HT-29 (cell line): ENCODE results near the gene L3MBTL4. TPM values are rescaled to one million over a fixed set of nuclear protein-coding genes. Genes with fewer than 3 reads are reported as not detected.
"Not testable (repeated sequence)": the region's sequence is repeated elsewhere in the genome, so short reads cannot be mapped to it uniquely, and the experiment has no call there.

Experiments used
- DNase-seq: peaks from one replicate; pipeline ENCODE4 v3.0.0-alpha.2; 2015; ENCODE audit warnings: low spot score
- total RNA-seq: library from RNA; depleted of rRNA; stranded (reverse); fragments of >200 nt; shearing (Covaris generic); gene quantifications from 2 replicates; pipeline ENCODE4 v1.2.3, GENCODE V29; 2014; rRNA removed

L3MBTL4 gene
- total RNA-seq, result not detected in 2 replicates

GRCh38 chr18:6414723-6415417 is at the start of gene L3MBTL4:
TSS of gene L3MBTL4 (minus strand) at chr18:6414911. CDS start at chr18:6311625, 103,286 bp downstream.
- no peak for DNase-seq

GRCh38 chr18:6452194-6452593 is 37.5 kb upstream of the L3MBTL4 start:
- DNase-seq, result no peak

GRCh38 chr18:6449213-6449612 is 34.5 kb upstream of the L3MBTL4 start:
- DNase-seq, result no peak

DNA sequence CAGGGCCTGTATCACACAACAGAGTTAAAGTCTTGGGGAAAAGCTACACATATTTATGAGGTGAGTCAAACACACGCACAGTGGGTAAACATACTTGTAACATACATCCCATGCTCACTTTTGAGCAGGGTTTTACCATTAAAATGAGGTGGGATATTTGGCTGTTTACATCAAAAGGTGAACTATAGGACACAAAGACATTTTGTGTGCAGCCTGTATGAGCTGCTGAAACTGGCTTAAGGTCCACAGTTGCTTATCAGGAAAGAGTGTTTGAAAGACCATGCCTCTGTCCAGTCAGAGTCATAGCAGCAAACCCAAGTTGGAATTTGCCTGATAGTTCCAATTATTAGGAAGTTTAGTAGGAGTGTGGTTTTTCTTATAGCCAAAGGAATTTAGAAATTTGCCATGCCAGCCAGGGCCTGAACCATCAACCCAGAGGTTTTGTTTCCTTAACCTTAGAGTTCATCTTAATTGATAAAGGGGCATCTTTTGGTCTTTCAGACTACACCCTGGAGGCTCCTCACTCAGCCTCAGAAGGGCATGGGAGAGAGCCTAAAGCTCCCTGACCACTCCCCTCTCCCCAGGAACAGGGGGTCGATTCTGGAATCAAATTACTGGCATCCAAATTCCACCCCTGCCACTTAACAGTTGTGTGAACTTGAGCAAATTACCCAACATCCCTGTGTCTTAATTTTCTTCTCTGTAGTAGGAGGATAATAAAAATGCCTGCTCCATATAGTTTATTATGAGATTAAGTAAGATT is 29.9 kb upstream of the L3MBTL4 start:
- DNase-seq, result no peak

GRCh38 chr18:6441200-6441599 is 26.5 kb upstream of the L3MBTL4 start:
- DNase-seq, result no peak

GRCh38 chr18:6437937-6438818 is 23.5 kb upstream of the L3MBTL4 start:
- DNase-seq, result no peak

- DNase-seq, result no peak
Measured at GRCh38 chr18:6435731-6436130, 21.0 kb upstream of the L3MBTL4 start.

DNA sequence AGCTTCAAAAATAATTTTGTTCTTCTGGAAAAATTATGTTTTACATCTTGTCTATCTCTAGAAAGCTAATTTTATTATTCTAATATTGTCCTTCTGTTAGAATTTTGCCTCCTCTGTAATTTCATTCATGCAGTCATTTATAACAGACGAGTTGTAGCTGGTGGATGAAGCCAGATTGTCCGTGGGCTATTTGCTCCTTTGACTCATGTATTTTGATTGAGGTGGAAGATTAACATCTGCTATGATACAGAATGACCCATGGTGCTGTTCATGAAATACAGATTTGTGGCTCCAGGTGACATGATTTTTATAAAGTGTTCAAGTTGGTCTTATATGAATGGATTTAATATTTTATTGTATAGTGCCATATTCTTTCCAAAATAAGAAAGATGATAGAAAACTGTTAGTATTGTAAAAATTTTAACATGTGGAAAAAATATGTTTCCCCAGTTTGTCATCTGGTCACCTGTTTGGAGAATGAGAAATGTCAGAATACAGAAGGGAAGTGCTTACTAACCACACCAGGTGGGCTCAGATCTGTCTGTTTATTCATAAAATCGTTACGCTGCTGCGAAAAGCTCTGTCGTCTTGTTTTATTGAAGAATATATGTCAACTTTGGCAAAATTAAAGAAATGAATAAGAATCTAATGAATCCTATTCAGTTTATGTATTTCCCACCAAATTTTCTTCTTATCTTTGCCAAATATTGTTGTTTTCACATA is 20.4 kb upstream of the L3MBTL4 start:
- no peak for DNase-seq

DNA sequence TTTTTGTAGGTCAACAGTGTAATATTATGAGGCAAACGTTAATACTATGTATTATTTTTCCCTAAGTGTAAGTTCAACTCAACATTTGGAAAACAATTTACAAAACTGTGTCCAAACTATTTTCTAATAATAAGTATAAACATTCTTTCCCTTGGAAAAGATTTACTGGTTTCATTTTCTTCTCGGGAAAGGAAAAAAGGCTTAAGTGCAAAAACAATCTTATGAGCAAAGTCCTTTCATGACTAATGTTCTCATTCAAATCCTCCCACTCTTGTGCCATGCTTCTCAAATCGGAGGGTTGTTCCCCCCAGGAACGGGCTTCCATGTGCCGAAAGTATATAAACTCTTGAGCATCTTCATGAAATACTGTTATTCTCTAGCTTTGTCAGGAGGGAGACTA is 19.8 kb upstream of the L3MBTL4 start:
- DNase-seq, result no peak

GRCh38 chr18:6431659-6432318 is 17.1 kb upstream of the L3MBTL4 start:
- no peak for DNase-seq

- DNase-seq, result no peak
Measured at GRCh38 chr18:6428851-6429395, 14.2 kb upstream of the L3MBTL4 start.

- no peak for DNase-seq
Measured at GRCh38 chr18:6427286-6427685, 12.6 kb upstream of the L3MBTL4 start.

- no peak for DNase-seq
Measured at GRCh38 chr18:6423289-6423688, 8.6 kb upstream of the L3MBTL4 start.

- no peak for DNase-seq
Measured at GRCh38 chr18:6414118-6414722, 491 bp downstream of the L3MBTL4 start.

GRCh38 chr18:6413579-6414117 is 1.1 kb downstream of the L3MBTL4 start:
- no peak for DNase-seq

GRCh38 chr18:6412933-6413472 is 1.7 kb downstream of the L3MBTL4 start:
- DNase-seq, result no peak

- no peak for DNase-seq
Measured at GRCh38 chr18:6411382-6411781, 3.3 kb downstream of the L3MBTL4 start.

DNA sequence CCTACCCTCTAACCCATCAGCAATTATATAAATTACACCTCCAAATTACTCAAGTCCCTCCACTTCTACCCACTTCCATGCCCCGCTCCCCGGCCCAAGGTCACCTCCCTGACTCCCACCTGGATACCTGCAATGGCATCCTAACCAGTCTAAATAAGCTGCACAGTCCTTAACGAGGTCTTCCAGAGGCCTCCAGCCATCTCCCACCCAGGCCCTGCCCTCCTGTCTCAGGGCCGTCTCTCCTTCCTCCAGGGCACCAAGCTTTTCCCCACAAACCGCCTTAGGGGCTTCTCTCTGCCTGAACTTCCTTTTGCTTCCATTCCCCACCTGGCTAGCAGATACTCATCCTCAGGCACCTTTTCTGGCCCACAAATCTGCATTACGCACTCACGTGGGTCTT is 4.8 kb downstream of the L3MBTL4 start:
- no peak for DNase-seq

DNA sequence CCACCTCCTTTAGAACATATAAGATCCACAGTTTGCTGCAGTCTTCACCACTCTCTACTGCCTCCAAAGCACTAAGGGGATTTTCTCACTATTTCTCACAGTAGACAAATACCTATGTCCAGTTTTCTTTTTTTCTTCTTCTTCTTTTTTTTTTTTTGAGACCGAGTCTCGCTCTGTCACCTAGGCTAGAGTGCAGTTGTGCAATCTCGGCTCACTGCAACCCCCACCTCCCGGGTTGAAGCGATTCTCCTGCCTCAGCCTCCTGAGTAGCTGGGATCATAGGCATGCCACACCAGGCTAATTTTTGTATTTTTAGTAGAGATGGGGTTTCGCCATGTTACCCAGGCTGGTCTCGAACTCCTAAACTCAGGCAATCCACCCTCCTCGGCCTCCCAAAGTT is 6.2 kb downstream of the L3MBTL4 start:
- not testable (repeated sequence) for DNase-seq
